Stimulated activated effector memory CD8-positive, alpha-beta T cell treated with anti-CD3 and anti-CD28 coated beads, Interleukin-12 subunit alpha, Interleukin-12 subunit beta, amount 100 ng/mL, for 72 hours (primary cell): ENCODE data around the gene CCDC88C.
"Not testable (repeated sequence)": the region's sequence is repeated elsewhere in the genome, so short reads cannot be mapped to it uniquely, and the experiment has no call there.

Source experiments
- ATAC-seq: fragments of 150-1000 bp; cut with Tn5 transposase; 2 replicates; pipeline ENCODE4 v1.10.0; 2021
- DNase-seq, 2 donors: peaks; one replicate each; pipeline ENCODE4 v3.0.0; 2021 to 2022; ENCODE audit warnings: low spot score in 2 of 2
- H3K27ac Mint-ChIP-seq: one replicate; pipeline ENCODE4 v1.8.0; 2022; ENCODE audit warnings: mild to moderate bottlenecking, mixed read lengths
- H3K36me3 Mint-ChIP-seq: one replicate; pipeline ENCODE4 v1.8.0; 2022; ENCODE audit warnings: mild to moderate bottlenecking, mixed read lengths
- H3K4me1 Mint-ChIP-seq: one replicate; pipeline ENCODE4 v1.8.0; 2022; ENCODE audit warnings: mixed read lengths
- H3K4me3 Mint-ChIP-seq: one replicate; pipeline ENCODE4 v1.8.0; 2022; ENCODE audit warnings: mild to moderate bottlenecking, mixed read lengths
- H3K9me3 Mint-ChIP-seq: one replicate; pipeline ENCODE4 v1.8.0; 2022; ENCODE audit warnings: mixed read lengths

Gene CCDC88C

GRCh38 chr14:91273273-91273884 lies 144.2 kb downstream of the CCDC88C start:
- Mint-ChIP-seq H3K9me3 (no peaks in the 10 kb centered on the region), H3K4me1 (peaks cover 12% of the 10 kb centered on the region), H3K4me3 (no peak overlapping the region), H3K36me3 (peaks cover 97% of the 10 kb centered on the region), H3K27ac (peak overlapping the region; percentile 86)
- ATAC-seq (no peak), DNase-seq (no peak)

GRCh38 chr14:91272341-91273272 lies 145.0 kb downstream of the CCDC88C start:
- ATAC-seq: no peak
- no peaks in the 10 kb centered on the region for H3K9me3 Mint-ChIP-seq
- H3K4me3 Mint-ChIP-seq: no peak overlapping the region
- peaks cover 97% of the 10 kb centered on the region for H3K36me3 Mint-ChIP-seq
- DNase-seq: no peak
- peaks cover 20% of the 10 kb centered on the region for H3K4me1 Mint-ChIP-seq
- peak overlapping the region; percentile 23 for H3K27ac Mint-ChIP-seq

- H3K4me1 Mint-ChIP-seq: peaks cover 25% of the 10 kb centered on the region
- ATAC-seq: no peak
- peaks cover 97% of the 10 kb centered on the region for H3K36me3 Mint-ChIP-seq
- H3K9me3 Mint-ChIP-seq: no peaks in the 10 kb centered on the region
- H3K27ac Mint-ChIP-seq: peak overlapping the region; percentile 56
- no peak overlapping the region for H3K4me3 Mint-ChIP-seq
- DNase-seq: no peak
Observed at GRCh38 chr14:91271639-91272038, 146.0 kb downstream of the CCDC88C start.

GRCh38 chr14:91270619-91271018 lies 147.0 kb downstream of the CCDC88C start:
- Mint-ChIP-seq H3K36me3 (peaks cover 89% of the 10 kb centered on the region), H3K4me3 (no peak overlapping the region), H3K27ac (peak overlapping the region; percentile 87), H3K4me1 (peaks cover 32% of the 10 kb centered on the region), H3K9me3 (no peaks in the 10 kb centered on the region)
- ATAC-seq: no peak
- no peak for DNase-seq

GRCh38 chr14:91270188-91270587 lies 147.4 kb downstream of the CCDC88C start:
- Mint-ChIP-seq H3K9me3 (no peaks in the 10 kb centered on the region), H3K4me1 (peaks cover 36% of the 10 kb centered on the region), H3K27ac (peak overlapping the region; percentile 87), H3K36me3 (peaks cover 89% of the 10 kb centered on the region), H3K4me3 (no peak overlapping the region)
- DNase-seq: no peak
- ATAC-seq: no peak

- DNase-seq: no peak
- H3K36me3 Mint-ChIP-seq: peaks cover 89% of the 10 kb centered on the region
Observed at GRCh38 chr14:91269076-91269991, 148.3 kb downstream of the CCDC88C start.

GRCh38 chr14:91267965-91268437 lies 149.6 kb downstream of the CCDC88C start:
- Mint-ChIP-seq H3K4me3 (no peak overlapping the region), H3K4me1 (peaks cover 55% of the 10 kb centered on the region), H3K36me3 (peaks cover 89% of the 10 kb centered on the region), H3K9me3 (no peaks in the 10 kb centered on the region), H3K27ac (peak overlapping the region; percentile 87)
- DNase-seq: no peak
- ATAC-seq: no peak

More at GRCh38 chr14:91269076-91269991, 148.3 kb downstream of the CCDC88C start:
- ATAC-seq: no peak
- Mint-ChIP-seq H3K27ac (peak overlapping the region; percentile 87), H3K4me3 (no peak overlapping the region), H3K4me1 (peaks cover 43% of the 10 kb centered on the region), H3K9me3 (no peaks in the 10 kb centered on the region)

- Mint-ChIP-seq H3K36me3 (peaks cover 82% of the 10 kb centered on the region), H3K4me1 (peaks cover 62% of the 10 kb centered on the region)
- not testable (repeated sequence) for H3K4me3 Mint-ChIP-seq, H3K27ac Mint-ChIP-seq, ATAC-seq, H3K9me3 Mint-ChIP-seq, DNase-seq
Observed at GRCh38 chr14:91266276-91266675, 151.3 kb downstream of the CCDC88C start.

GRCh38 chr14:91265404-91265803 lies 152.2 kb downstream of the CCDC88C start:
- H3K36me3 Mint-ChIP-seq: peaks cover 83% of the 10 kb centered on the region
- no peaks in the 10 kb centered on the region for H3K9me3 Mint-ChIP-seq
- peak overlapping the region; percentile 53 for H3K27ac Mint-ChIP-seq
- peak overlapping the region; percentile 74 for H3K4me3 Mint-ChIP-seq
- DNase-seq (no peak), ATAC-seq (no peak)
- H3K4me1 Mint-ChIP-seq: peaks cover 71% of the 10 kb centered on the region

- DNase-seq (no peak), ATAC-seq (peak; percentile 61)
- H3K36me3 Mint-ChIP-seq: peaks cover 74% of the 10 kb centered on the region
- peak overlapping the region; percentile 53 for H3K27ac Mint-ChIP-seq
- H3K4me1 Mint-ChIP-seq: peaks cover 74% of the 10 kb centered on the region
- peak overlapping the region; percentile 74 for H3K4me3 Mint-ChIP-seq
- H3K9me3 Mint-ChIP-seq: no peaks in the 10 kb centered on the region
Observed at GRCh38 chr14:91264151-91265150, 153.2 kb downstream of the CCDC88C start.

- H3K4me3 Mint-ChIP-seq: peak overlapping the region; percentile 74
- ATAC-seq: no peak
- peaks cover 73% of the 10 kb centered on the region for H3K4me1 Mint-ChIP-seq
- no peak for DNase-seq
- peak overlapping the region; percentile 53 for H3K27ac Mint-ChIP-seq
- no peaks in the 10 kb centered on the region for H3K9me3 Mint-ChIP-seq
- H3K36me3 Mint-ChIP-seq: peaks cover 69% of the 10 kb centered on the region
Observed at GRCh38 chr14:91263329-91263728, 154.3 kb downstream of the CCDC88C start.

- no peak for ATAC-seq
- no peak for DNase-seq
- peaks cover 56% of the 10 kb centered on the region for H3K36me3 Mint-ChIP-seq
- peak overlapping the region; percentile 93 for H3K27ac Mint-ChIP-seq
- no peak overlapping the region for H3K4me3 Mint-ChIP-seq
- H3K9me3 Mint-ChIP-seq: no peaks in the 10 kb centered on the region
- H3K4me1 Mint-ChIP-seq: peaks cover 74% of the 10 kb centered on the region
Observed at GRCh38 chr14:91261986-91262549, 155.6 kb downstream of the CCDC88C start.

- peak overlapping the region; percentile 27 for H3K4me3 Mint-ChIP-seq
- DNase-seq: no peak
Observed at GRCh38 chr14:91261115-91261514, 156.5 kb downstream of the CCDC88C start.

More at GRCh38 chr14:91261115-91261514, 156.5 kb downstream of the CCDC88C start:
- peaks cover 50% of the 10 kb centered on the region for H3K36me3 Mint-ChIP-seq
- peak; percentile 91 for ATAC-seq
- peaks cover 81% of the 10 kb centered on the region for H3K4me1 Mint-ChIP-seq
- peak overlapping the region; percentile 93 for H3K27ac Mint-ChIP-seq
- H3K9me3 Mint-ChIP-seq: no peaks in the 10 kb centered on the region
